IPS-15b (cell line): ENCODE results near the gene TUBA3D.
"Not testable (repeated sequence)": the region's sequence is repeated elsewhere in the genome, so short reads cannot be mapped to it uniquely, and the experiment has no call there.

Source experiments
- H3K27me3 ChIP-seq: one replicate; pipeline ENCODE4 v1.6.1; 2013; ENCODE audit warnings: low read length; ENCODE audit not compliant: control insufficient read depth, insufficient read depth
- H3K36me3 ChIP-seq: one replicate; pipeline ENCODE4 v1.6.1; 2013; ENCODE audit warnings: low read length; ENCODE audit not compliant: control insufficient read depth, insufficient read depth
- H3K4me1 ChIP-seq: one replicate; pipeline ENCODE4 v1.6.1; 2013; ENCODE audit warnings: mild to moderate bottlenecking, low read length; ENCODE audit not compliant: control insufficient read depth, insufficient read depth
- H3K4me3 ChIP-seq: one replicate; pipeline ENCODE4 v1.5.1; 2013; ENCODE audit warnings: low read depth, low read length
- H3K9ac ChIP-seq: one replicate; pipeline ENCODE4 v1.6.1; 2013; ENCODE audit warnings: low read depth, mild to moderate bottlenecking, low read length
- H3K9me3 ChIP-seq: one replicate; pipeline ENCODE4 v1.6.1; 2013; ENCODE audit warnings: mild to moderate bottlenecking, low read length; ENCODE audit not compliant: control insufficient read depth, insufficient read depth

The TUBA3D gene

DNA sequence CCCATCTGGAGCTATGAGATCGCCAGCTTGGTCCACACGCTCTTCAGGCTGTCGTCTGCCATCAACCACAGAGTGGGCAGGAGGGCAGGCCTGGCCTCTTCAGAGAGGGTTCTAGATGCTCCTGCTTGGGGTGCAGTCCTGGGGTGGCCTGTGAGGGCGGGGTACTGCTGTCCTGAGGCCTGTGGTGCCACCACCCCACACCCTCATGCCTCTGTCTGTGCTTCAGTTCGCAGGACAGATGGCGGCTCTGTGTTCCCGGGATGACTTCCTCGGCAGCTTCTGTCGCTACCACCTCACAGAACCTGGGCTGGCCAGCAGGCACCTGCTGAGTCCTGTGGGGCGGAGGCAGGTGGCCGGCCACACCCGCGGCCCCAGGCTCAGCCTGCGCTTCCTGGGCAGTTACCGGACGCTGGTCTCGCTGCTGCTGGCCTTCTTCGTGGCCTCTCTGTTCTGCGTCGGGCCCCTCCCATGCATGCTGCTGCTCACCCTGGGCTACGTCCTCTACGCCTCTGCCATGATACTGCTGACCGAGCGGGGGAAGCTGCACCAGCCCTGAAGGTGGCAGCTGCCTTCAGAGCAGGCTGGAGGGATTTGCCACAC is 44.1 kb downstream of the TUBA3D start:
- not testable (repeated sequence) for H3K27me3 ChIP-seq, H3K4me3 ChIP-seq, H3K9me3 ChIP-seq, H3K9ac ChIP-seq, H3K4me1 ChIP-seq
- peaks cover 28% of the 10 kb centered on the region for H3K36me3 ChIP-seq

DNA sequence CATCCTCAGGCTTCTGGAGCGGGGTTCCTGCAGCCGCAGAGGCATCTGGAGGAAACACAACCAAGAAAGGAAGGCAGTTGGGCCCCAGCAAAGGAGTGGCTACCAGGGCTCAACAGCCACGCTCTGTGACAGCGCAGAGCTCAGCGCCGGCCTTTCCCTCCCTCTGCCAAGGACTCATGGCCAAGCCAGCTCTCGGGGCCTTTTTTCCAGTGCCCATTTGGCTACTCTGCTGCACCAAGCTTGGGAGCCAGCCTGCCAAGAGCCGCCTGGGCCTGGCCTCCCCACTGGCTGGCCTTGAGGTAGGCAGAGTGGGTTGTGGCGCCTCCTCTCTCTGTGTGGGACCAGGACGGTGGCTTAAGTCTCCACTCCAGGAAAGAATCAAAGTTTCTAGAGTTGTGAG is 44.6 kb downstream of the TUBA3D start:
- no peaks in the 10 kb centered on the region for H3K9me3 ChIP-seq
- no peak overlapping the region for H3K9ac ChIP-seq
- H3K4me1 ChIP-seq, result no peaks in the 10 kb centered on the region
- H3K4me3 ChIP-seq, result no peak overlapping the region
- H3K36me3 ChIP-seq, result peaks cover 28% of the 10 kb centered on the region
- H3K27me3 ChIP-seq, result no peaks in the 10 kb centered on the region

DNA sequence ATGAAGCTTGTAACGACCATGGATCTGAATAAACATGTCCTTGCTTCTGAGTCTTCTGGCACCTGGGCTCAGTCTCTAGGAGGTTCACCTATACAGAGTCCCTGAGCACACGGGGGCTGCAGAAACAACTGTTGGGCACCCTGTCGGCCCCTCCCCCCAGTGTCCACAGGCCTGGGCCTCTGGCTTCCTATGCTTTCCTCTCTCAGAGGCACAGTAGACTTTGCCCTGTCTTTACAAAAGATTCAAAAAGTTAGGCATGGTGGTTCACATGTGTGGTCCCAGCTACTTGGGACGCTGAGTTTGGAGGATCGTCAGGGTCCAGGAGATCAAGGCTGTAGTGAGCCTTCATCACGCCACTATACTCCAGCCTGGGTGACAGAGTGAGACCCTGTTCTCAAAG is 45.6 kb downstream of the TUBA3D start:
- H3K36me3 ChIP-seq, result peaks cover 26% of the 10 kb centered on the region
- H3K4me1 ChIP-seq, H3K9ac ChIP-seq, H3K9me3 ChIP-seq, H3K27me3 ChIP-seq, H3K4me3 ChIP-seq: not testable (repeated sequence)

DNA sequence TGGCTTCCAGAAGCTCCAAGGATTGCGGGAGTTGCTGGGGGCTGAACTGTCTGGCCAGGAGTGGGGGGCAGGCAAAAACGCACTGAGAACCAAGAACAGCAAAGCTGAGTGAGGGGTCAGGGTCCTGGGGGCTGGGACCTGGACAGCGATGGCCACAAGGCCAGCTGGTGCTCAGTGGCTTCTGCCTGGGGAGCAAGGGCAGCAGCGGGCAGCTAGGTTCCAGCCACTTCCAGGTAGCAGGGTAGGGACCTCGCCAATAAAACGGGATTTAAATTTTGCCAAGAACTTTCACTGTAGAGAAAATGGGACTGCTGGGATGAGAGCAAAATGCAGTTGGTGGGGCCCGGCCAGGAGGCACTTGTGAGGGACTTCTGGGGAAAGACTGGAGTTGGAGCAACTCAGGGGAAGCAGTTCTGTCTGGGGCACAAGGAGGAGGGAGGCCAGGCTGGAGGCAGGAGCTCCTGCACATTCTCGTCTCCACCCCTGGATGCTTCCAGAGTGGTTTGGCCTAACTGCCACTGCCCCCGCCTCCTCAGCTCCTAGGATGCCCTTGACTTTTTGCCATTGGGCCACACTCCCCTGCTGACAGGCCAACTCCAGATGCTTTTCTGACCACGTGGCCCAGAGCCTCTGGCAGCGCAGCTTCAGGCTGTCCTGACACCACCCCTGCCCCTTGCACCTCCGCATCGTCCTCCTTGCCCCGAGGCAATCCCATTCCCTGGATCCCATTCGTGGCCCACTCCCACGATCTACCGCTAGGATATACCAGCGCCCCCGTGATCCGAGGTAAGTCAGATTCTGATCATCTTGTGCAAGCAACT is 46.3 kb downstream of the TUBA3D start:
- Histone ChIP-seq H3K9me3 (no peaks in the 10 kb centered on the region), H3K4me3 (no peak overlapping the region), H3K4me1 (no peaks in the 10 kb centered on the region), H3K36me3 (peaks cover 22% of the 10 kb centered on the region), H3K27me3 (no peaks in the 10 kb centered on the region), H3K9ac (no peak overlapping the region)

DNA sequence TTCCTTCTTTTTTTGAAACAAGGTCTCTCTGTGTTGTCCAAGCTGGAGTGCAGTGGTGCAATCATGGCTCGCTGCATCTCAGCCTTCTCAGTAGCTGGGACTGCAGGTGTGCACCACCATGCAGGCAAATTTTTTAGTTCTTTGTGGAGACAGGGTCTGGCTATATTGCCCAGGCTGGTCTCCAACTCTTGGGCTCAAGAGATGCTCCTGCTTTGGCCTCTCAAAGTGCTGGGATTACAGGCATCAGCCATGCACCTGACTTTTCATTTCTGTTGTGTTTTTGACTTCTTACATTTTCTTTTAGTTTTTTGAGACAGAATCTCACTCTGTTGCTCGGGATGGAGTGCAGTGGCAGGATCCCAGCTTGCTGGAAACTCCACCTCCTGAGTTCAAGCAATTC is 49.3 kb downstream of the TUBA3D start:
- not testable (repeated sequence) for H3K9me3 ChIP-seq, H3K27me3 ChIP-seq, H3K36me3 ChIP-seq, H3K4me3 ChIP-seq, H3K4me1 ChIP-seq, H3K9ac ChIP-seq

DNA sequence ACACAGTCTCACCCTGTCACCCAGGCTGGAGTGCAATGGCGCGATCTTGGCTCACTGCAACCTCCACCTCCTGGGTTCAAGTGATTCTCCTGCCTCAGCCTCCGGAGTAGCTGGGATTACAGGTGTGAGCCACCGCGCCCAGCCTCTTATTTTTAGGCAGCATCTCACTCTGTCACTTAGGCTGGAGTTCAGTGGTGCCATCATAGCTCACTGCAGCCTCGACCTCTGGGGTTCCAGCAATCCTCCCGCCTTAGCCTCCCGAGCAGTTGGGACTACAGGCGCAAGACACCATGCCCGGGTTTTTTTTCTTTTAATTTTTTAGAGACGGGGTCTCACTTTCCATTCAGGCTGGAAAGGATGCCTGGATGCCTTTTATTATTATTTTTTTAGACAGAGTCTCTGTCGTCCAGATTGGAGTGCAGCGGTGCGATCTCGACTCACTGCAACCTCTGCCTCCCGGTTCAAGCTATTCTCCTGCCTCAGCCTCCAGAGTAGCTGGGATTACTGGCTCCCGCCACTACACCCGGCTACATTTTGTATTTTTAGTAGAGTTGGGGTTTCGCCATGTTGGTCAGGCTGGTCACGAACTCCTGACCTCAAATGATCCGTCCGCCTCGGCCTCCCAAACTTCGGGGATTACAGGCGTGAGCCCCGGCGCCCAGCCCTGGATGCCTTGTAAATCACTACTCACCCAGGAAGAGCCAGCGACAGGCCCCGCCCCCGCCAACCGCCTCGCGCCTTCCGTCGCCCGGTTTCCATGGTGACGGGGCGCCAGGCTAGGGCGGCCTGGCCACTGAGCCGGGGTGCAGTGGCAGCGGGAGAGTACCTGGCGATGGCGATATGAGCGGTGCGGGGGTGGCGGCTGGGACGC is 51.4 kb downstream of the TUBA3D start, which contains the start of gene CCDC74A:
TSS of gene CCDC74A (plus strand) at position 758 of the 871 bp plus-strand sequence. CDS start at position 841, 83 bp downstream.
- not testable (repeated sequence) for H3K9me3 ChIP-seq, H3K36me3 ChIP-seq, H3K4me1 ChIP-seq, H3K9ac ChIP-seq, H3K27me3 ChIP-seq
- H3K4me3 ChIP-seq, result peak within 1 kb of the TSS; percentile 50

DNA sequence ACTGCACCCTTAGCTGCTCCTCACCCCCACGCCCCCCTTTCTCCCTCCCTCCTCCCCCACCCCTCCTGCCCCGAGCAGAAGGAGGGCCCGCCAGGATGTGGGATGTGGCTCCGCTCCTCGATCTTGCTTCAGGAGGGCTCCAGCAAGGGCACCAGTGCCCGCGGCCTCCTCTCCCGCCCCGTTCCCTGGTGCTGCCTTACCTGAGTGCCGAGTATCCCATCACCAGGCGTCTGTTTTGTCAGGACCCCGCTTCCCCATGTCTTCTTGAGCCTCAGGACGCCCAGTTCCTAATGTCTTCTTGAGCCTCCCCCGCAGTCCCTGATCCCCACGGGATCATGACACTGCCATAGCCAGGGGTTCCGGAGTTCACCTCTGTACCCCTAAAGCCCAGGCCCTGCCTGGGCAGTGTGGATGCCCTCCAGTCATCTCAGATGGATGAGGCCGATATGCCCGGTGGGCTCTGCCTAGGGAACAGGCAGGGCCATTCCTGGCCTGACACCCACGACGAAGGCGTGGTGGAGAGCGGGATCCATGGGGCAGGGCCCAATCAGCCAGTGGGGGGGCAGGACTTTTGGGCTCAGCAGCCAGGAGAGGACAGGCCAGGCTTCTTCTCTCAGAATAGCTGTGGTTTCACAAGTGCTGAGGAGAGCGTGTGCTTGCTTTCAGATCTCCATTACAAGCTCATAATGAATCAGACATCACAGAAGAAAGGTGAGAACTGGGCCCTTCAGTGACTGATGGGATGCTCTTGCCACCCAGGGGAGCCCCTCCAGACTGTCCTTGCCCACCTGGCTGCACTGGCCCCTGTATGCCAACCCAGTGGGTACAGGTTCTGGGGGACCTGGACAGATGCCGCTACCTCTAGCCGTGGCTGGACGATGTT is 53.3 kb downstream of the TUBA3D start:
- not testable (repeated sequence) for H3K9me3 ChIP-seq, H3K4me1 ChIP-seq, H3K9ac ChIP-seq, H3K36me3 ChIP-seq, H3K27me3 ChIP-seq
- H3K4me3 ChIP-seq, result peak overlapping the region; percentile 18

DNA sequence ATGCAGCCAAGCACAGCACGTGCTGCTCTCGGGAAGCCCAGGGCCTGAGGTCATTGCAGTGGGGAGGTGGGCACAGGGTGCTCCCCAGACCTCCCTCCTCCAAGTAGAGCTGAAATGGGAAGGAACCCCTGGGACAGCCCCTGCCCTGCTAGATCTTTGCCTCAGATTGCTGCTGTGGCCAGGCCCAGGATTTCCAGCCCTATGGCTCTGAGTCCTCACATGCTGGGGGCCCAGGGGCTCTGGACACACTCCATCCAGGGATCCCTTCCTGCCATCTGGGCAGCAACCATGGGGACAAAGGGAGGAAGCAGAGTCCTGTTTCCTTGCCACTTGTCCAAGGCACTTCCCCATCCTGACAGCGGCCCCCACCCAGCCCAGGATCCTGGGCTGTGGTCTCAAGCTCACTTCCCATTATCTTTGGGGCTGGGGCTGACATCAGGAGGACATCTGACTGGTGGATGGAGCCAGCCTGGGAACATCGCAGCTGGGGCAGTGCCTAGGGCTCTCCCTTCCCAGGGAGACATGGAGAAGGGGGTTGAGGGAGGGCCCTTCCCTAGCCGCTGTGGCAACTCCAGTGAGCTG is 54.0 kb downstream of the TUBA3D start:
- not testable (repeated sequence) for H3K4me3 ChIP-seq, H3K9me3 ChIP-seq

DNA sequence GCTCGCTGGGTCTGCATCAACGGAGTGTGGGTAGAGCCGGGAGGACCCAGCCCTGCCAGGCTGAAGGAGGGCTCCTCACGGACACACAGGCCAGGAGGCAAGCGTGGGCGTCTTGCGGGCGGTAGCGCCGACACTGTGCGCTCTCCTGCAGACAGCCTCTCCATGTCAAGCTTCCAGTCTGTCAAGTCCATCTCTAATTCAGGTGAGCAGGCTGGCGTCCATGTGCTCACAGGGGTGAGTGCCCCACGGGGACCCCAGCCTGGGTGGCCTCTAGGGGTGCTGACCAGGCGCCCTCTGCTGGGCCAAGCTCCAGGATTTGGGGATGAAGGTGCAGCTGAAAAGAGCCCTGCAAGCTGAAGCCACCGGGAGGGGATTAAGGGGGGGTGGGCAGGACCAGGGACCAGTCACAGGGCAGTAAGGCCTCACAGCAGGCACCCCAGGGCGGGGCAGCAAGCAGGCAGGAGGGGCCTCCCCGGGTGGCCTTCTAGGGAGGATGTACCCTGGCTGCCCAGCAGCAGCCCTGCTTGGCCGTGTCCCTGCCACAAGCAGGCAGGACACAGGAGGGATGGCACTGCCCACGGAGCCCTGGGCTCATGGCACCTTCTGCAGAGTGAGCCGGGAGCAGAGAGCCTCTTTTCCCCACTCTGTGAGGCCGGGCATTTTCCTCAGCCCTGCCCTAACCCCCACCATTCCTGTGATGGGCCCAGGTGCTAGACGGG is 54.9 kb downstream of the TUBA3D start:
- H3K9me3 ChIP-seq, result not testable (repeated sequence)

More for the DNA sequence above, 54.0 kb downstream of the TUBA3D start:
- not testable (repeated sequence) for H3K36me3 ChIP-seq, H3K9ac ChIP-seq, H3K4me1 ChIP-seq, H3K27me3 ChIP-seq

DNA sequence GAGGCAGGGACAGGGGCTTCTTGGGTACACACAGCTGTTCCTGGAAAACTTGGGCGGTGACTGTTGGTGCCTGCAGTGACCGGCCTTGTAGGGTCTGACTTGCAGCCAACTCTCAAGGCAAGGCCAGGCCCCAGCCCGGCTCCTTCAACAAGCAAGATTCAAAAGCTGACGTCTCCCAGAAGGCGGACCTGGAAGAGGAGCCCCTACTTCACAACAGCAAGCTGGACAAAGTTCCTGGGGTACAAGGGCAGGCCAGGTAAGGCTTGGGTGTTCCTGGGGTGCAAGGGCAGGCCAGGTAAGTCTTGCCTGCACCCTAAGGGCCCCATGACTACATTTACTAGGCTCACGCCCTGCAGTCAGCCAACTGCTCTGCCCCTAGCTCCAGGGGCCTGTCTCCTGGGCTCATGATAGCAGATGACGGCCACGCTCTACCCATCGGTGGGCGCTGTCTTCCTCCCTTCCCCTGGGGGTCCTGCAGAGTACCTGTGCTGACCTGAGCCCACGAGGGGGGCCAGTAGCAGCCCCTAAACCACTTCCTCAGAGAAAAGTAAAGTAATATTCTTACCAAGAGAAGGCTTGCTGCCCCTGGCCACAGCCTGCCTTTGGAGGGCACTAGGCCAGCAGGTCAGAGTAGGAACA is 55.7 kb downstream of the TUBA3D start:
- not testable (repeated sequence) for H3K9ac ChIP-seq, H3K36me3 ChIP-seq, H3K27me3 ChIP-seq, H3K9me3 ChIP-seq, H3K4me3 ChIP-seq, H3K4me1 ChIP-seq

More for the DNA sequence above, 54.9 kb downstream of the TUBA3D start:
- not testable (repeated sequence) for H3K9ac ChIP-seq, H3K27me3 ChIP-seq, H3K4me1 ChIP-seq, H3K36me3 ChIP-seq, H3K4me3 ChIP-seq
